ENCODE data around the gene SPATA21.

DNA sequence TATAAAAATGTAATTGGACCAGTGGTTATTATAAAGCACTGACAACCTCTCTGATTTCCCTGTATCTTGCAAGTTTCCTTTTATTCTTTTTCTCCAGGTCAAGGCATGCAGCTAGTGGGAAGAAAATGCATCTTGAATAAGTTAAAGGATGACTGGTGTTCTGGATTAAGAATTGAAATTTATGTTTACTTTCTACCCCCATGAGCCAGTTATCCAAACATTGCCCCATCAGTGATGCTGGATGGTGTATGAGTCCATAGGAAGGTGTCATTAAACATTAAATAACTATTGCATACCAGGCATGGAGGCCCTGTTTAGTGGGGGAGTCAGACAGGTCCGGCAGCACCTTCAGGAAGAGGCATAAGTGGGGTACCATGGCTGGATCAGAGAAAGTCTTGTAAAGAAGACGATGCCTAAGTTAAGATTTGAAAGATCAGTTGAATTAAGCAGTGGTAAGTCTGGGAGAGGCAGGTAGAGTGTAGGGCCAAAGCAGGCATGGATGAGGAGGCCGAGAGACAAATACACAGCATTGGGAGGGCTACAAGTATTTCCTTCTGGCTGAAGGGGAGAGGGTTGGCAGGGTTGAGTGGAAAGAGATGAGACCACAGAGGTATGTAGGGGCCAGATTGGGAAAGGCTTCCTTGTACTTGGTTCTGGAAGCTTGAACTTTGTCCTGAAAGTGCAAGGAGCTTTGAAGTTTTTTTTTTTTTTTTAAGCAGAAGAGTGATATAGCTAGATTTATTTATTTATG lies 64.5 kb downstream of the SPATA21 start:
- no peak for TF ChIP-seq POLR2A (IDR thresholded peaks at IDR 0.05; ENCODE audit: low read length)
- TF ChIP-seq GATA1 (IDR thresholded peaks at IDR 0.05; ENCODE audit: low read depth, low read length), result no peak
